ENCODE data around the gene PREX1.
A peak's percentile ranks its signal among the peaks of the same experiment; 100 is the strongest.
"Not testable (repeated sequence)": the region's sequence is repeated elsewhere in the genome, so short reads cannot be mapped to it uniquely, and the experiment has no call there.

Gene PREX1

GRCh38 chr20:48791014-48791413 is 36.8 kb downstream of the PREX1 start:
- DNase-seq = no peak

GRCh38 chr20:48790473-48791003 is 37.3 kb downstream of the PREX1 start:
- DNase-seq = no peak

GRCh38 chr20:48789781-48790472 is 37.9 kb downstream of the PREX1 start:
- no peak for DNase-seq

- DNase-seq = no peak
These were observed 38.6 kb downstream of the PREX1 start for GRCh38 chr20:48789185-48789668.

GRCh38 chr20:48788486-48789072 is 39.2 kb downstream of the PREX1 start:
- DNase-seq = no peak

- peak; percentile 86 for DNase-seq
These were observed 39.9 kb downstream of the PREX1 start for GRCh38 chr20:48787861-48788375.

- DNase-seq = no peak
These were observed 40.7 kb downstream of the PREX1 start for GRCh38 chr20:48786951-48787705.

GRCh38 chr20:48785801-48786200 is 42.0 kb downstream of the PREX1 start:
- DNase-seq = no peak

GRCh38 chr20:48785256-48785655 is 42.5 kb downstream of the PREX1 start:
- no peak for DNase-seq

GRCh38 chr20:48784273-48784641 is 43.5 kb downstream of the PREX1 start:
- DNase-seq = peak; percentile 72

GRCh38 chr20:48783533-48784272 is 44.1 kb downstream of the PREX1 start:
- peak; percentile 65 for DNase-seq

- no peak for DNase-seq
These were observed 44.9 kb downstream of the PREX1 start for GRCh38 chr20:48782901-48783308.

GRCh38 chr20:48782053-48782452 is 45.7 kb downstream of the PREX1 start:
- DNase-seq = no peak

- no peak for DNase-seq
These were observed 46.2 kb downstream of the PREX1 start for GRCh38 chr20:48781634-48782033.

GRCh38 chr20:48779435-48779834 is 48.4 kb downstream of the PREX1 start:
- DNase-seq = no peak

GRCh38 chr20:48777821-48778220 is 50.0 kb downstream of the PREX1 start:
- DNase-seq = no peak

- no peak for DNase-seq
These were observed 50.8 kb downstream of the PREX1 start for GRCh38 chr20:48777005-48777404.

- peak; percentile 91 for DNase-seq
These were observed 51.5 kb downstream of the PREX1 start for GRCh38 chr20:48776306-48776705.

- not testable (repeated sequence) for DNase-seq
These were observed 52.3 kb downstream of the PREX1 start for GRCh38 chr20:48775545-48775944.

- no peak for DNase-seq
These were observed 53.1 kb downstream of the PREX1 start for GRCh38 chr20:48774696-48775095.

- DNase-seq = no peak
These were observed 53.9 kb downstream of the PREX1 start for GRCh38 chr20:48773837-48774418.

All from fibroblast of skin of back (primary cell).